ENCODE data around the gene IRS2.
"Not testable (repeated sequence)": the region's sequence is repeated elsewhere in the genome, so short reads cannot be mapped to it uniquely, and the experiment has no call there.

IRS2 gene, protein sequence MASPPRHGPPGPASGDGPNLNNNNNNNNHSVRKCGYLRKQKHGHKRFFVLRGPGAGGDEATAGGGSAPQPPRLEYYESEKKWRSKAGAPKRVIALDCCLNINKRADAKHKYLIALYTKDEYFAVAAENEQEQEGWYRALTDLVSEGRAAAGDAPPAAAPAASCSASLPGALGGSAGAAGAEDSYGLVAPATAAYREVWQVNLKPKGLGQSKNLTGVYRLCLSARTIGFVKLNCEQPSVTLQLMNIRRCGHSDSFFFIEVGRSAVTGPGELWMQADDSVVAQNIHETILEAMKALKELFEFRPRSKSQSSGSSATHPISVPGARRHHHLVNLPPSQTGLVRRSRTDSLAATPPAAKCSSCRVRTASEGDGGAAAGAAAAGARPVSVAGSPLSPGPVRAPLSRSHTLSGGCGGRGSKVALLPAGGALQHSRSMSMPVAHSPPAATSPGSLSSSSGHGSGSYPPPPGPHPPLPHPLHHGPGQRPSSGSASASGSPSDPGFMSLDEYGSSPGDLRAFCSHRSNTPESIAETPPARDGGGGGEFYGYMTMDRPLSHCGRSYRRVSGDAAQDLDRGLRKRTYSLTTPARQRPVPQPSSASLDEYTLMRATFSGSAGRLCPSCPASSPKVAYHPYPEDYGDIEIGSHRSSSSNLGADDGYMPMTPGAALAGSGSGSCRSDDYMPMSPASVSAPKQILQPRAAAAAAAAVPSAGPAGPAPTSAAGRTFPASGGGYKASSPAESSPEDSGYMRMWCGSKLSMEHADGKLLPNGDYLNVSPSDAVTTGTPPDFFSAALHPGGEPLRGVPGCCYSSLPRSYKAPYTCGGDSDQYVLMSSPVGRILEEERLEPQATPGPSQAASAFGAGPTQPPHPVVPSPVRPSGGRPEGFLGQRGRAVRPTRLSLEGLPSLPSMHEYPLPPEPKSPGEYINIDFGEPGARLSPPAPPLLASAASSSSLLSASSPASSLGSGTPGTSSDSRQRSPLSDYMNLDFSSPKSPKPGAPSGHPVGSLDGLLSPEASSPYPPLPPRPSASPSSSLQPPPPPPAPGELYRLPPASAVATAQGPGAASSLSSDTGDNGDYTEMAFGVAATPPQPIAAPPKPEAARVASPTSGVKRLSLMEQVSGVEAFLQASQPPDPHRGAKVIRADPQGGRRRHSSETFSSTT (N-terminal part only)

DNA sequence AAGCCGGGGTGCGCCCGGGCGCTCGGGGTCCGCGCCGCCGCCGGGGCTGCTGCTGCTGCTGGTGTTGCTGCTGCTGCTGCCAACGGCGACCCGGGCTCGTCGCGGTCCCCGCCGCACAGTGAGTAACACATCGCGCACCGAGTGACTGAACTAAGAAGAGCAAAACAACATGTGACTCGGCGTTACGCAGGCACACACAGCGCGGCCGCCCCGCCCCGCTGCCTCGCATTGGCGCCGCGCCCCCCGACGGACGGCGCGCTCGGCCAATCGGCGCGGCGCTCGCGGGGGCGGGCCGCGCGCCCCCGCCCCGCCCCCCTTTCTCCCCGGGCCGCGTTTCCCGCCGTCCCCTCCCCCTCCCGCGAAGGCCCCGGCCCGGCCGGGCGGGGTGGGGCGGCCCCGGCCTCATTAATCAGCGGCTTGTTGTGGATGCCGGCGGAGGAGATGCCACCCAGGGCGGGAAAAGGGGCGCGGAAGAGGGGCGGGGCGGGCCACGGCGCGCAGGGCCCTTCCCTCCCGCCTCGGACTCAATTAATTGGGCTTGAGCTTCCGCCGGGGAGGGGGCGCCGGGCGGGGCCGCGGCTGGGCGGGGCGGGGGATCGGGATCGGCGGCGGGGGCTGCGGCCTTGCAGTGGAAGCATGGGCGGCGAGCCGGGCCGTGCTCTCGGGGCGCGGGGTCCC, at the start of gene IRS2:
Gene IRS2, minus strand, starts transcription at position 127 of the 678 bp plus-strand sequence. CDS start 530 bp downstream, outside the sequence.
- DNase-seq: peak; percentile 56 to 99 (median 94)

GRCh38 chr13:109834973-109835720, 48.8 kb upstream of the IRS2 start:
- peak in 3 of 56 donors; percentile 3 to 11 (median 6) for DNase-seq

DNA sequence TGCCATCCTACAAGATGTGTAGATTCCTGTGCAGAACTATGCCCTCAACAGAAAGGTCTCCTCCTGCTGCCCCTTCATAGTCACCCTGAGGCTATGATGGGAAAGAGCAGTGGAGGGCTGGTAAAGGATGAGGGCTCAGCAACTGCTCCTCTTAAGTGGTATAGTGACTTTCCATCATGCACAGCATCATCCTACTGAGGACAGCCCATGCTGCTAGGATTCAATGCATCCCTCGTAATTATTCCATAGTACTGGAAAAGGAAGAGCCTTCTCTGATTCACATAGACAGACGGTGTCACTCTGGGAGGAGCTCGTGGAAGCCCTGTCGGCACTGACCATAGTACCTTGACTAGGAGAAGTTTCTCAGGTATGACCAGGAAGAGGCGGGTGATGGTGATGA, 47.6 kb upstream of the IRS2 start:
- no peak for DNase-seq

GRCh38 chr13:109833071-109833470, 46.7 kb upstream of the IRS2 start:
- no peak for DNase-seq

GRCh38 chr13:109828591-109829316, 42.4 kb upstream of the IRS2 start:
- not testable (repeated sequence) for DNase-seq

- DNase-seq: not testable (repeated sequence)
These were observed 36.8 kb upstream of the IRS2 start for GRCh38 chr13:109823201-109823600.

- DNase-seq: no peak
These were observed 34.7 kb upstream of the IRS2 start for GRCh38 chr13:109821103-109821502.

DNA sequence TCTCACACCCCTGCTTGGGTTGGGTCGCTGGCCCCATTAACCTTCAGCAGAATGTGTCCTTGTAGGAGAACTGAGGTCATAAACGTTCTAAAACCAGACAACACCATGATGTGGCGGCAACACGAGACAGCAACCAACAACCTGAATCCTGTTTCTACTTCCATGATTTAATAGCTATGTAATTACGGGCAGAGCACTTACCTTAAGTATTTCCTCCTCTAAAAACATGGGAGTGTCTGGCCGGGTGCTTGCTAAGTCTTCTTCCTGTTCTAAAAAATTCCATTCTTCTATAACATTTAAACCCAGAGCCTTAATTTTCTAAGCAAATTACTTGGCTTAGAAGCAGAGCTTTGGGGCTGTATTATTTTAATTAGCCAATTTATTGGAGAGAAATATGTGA, 33.5 kb upstream of the IRS2 start:
- no peak for DNase-seq

DNA sequence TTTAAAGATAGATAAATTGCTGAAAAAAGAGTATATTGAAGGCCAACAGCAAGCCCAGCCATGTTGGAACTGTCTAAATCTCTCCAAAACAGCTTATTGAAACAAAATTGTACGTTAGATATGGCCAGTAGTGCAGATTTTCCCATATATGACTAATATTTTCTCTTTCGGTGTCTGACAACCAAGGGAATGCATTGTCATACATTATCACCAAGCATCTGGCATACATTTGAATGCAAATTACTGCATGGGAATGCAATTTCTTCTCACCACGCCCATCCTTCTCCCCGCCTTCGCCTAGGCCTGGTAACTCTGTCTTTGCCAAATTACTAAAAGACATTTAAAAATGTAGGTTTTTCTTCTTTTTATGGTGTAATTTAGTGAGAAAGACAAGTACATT, 32.5 kb upstream of the IRS2 start:
- DNase-seq: no peak

GRCh38 chr13:109817591-109818535, 31.5 kb upstream of the IRS2 start:
- DNase-seq: no peak

DNA sequence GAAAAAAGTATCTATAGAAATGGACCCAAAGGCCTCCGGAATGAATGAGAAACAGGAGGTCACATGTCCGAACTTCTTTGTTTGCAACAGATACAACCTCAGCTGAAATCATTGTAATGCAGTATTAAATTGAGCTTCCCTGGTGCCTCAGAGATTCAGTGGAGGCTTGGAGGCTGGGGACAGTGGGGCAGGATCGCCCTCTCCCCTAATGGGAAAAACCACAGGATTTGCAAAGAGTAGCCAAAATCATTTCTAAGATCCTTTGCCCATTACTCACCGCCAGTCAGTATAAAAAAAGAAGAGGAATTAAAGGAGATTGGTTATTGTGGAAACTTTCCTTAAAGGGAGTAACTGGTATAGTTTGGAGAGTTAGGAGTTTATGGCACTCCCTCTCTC, 30.4 kb upstream of the IRS2 start:
- DNase-seq: no peak

DNA sequence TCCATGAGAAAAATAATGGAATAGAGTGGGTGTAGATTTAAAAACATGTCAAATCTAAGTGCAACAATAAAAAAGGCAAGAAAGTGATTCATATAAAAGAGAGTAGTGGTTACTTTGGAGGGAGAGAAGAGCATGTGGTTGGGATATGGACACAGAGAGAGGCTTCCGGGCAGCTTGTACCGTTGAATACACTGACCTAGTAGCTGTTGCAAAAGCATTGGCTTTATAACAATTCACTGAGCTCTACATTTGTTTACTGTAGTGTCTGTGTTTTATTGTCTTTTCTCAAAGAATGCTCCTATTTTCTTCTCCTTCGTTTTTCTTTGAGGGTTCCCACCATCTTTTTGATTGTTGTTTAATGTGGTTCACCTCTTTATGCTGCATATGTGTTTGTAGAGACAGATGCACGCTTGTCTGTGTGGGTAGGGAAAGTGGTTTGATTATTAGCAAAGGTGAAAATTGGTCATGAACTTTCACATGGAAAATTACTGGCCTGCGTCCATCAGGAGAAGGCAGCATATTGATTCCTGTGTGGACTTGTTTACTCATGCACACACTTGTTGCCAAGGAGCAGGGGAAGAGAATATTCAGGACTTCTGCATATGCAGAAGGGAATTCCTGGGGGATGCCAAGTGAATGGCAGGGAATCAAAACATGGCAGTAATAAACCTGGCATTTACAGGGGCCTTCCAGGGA, 29.9 kb upstream of the IRS2 start:
- DNase-seq: no peak

GRCh38 chr13:109815651-109816050, 29.3 kb upstream of the IRS2 start:
- DNase-seq: no peak

GRCh38 chr13:109813663-109814062, 27.3 kb upstream of the IRS2 start:
- DNase-seq: no peak

GRCh38 chr13:109812382-109812781, 26.0 kb upstream of the IRS2 start:
- no peak for DNase-seq

DNA sequence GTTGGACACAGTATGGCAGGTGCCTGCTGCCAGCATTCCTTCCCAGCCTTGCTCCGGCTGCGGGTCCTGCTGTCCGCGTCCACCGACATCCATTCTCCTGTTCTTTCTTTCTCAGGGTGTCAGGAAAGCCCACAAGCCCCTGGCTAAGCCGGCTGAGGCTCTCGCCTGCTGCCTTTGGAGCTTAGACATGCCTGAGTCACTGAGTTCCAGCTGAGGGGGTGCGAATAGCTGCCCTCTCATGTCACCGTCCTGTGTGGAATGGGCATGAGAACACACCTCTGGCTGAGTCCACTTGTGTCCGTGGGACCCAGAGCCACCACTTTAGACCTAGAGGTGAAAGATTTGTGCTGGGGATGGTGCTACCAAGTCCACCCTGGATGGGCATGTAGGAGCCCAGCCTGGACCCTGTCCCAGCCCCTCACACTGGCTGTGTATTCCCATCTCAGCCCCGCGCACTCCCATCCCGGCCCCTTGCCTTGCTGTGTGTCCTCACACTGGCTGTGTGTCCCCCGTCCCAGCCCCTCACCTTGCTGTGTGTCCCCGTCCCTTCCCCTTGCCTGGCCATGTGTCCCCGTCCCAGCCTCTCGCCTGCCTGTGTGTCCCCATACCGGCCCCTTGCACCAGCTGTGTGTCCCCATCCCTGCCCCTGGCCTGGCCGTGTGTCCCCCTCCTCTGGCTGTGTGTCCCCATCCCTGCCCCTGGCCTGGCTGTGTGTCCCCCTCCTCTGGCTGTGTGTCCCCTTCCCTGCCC, 24.6 kb upstream of the IRS2 start:
- DNase-seq: no peak

All from amygdala (tissue), 56 donors.